ENCODE data around the gene NAV2. TPM values are rescaled to one million over a fixed set of nuclear protein-coding genes. Genes with fewer than 3 reads are reported as not detected.

The NAV2 gene
- total RNA-seq, 1 experiment from 2014 or later: 1.8 TPM

GRCh38 chr11:19867064-19867463 is 154.4 kb downstream of the NAV2 start:
- no peak for DNase-seq (ENCODE audit: low read depth)

- DNase-seq (ENCODE audit: low read depth): peak; percentile 71
Measured at GRCh38 chr11:19868281-19868821, 155.7 kb downstream of the NAV2 start.

GRCh38 chr11:19868871-19869270 is 156.2 kb downstream of the NAV2 start:
- peak; percentile 14 for DNase-seq (ENCODE audit: low read depth)

- no peak for DNase-seq (ENCODE audit: low read depth)
Measured at GRCh38 chr11:19869466-19869865, 156.8 kb downstream of the NAV2 start.

GRCh38 chr11:19869946-19870589 is 157.4 kb downstream of the NAV2 start:
- DNase-seq (ENCODE audit: low read depth): no peak

- no peak for DNase-seq (ENCODE audit: low read depth)
Measured at GRCh38 chr11:19871531-19871930, 158.9 kb downstream of the NAV2 start.

- no peak for DNase-seq (ENCODE audit: low read depth)
Measured at GRCh38 chr11:19872512-19873145, 160.0 kb downstream of the NAV2 start.

- DNase-seq (ENCODE audit: low read depth): no peak
Measured at GRCh38 chr11:19873730-19874129, 161.1 kb downstream of the NAV2 start.

- no peak for DNase-seq (ENCODE audit: low read depth)
Measured at GRCh38 chr11:19874266-19874665, 161.6 kb downstream of the NAV2 start.

- no peak for DNase-seq (ENCODE audit: low read depth)
Measured at GRCh38 chr11:19876750-19877149, 164.1 kb downstream of the NAV2 start.

GRCh38 chr11:19878520-19878919 is 165.9 kb downstream of the NAV2 start:
- no peak for DNase-seq (ENCODE audit: low read depth)

GRCh38 chr11:19879307-19880087 is 166.9 kb downstream of the NAV2 start:
- no peak for DNase-seq (ENCODE audit: low read depth)

GRCh38 chr11:19880088-19880345 is 167.4 kb downstream of the NAV2 start:
- DNase-seq (ENCODE audit: low read depth): no peak

- DNase-seq (ENCODE audit: low read depth): no peak
Measured at GRCh38 chr11:19881177-19881576, 168.5 kb downstream of the NAV2 start.

- no peak for DNase-seq (ENCODE audit: low read depth)
Measured at GRCh38 chr11:19882356-19882755, 169.7 kb downstream of the NAV2 start.

- no peak for DNase-seq (ENCODE audit: low read depth)
Measured at GRCh38 chr11:19886498-19886897, 173.9 kb downstream of the NAV2 start.

GRCh38 chr11:19887842-19888241 is 175.2 kb downstream of the NAV2 start:
- DNase-seq (ENCODE audit: low read depth): no peak

GRCh38 chr11:19889531-19889930 is 176.9 kb downstream of the NAV2 start:
- DNase-seq (ENCODE audit: low read depth): no peak

GRCh38 chr11:19890308-19890707 is 177.7 kb downstream of the NAV2 start:
- peak; percentile 78 for DNase-seq (ENCODE audit: low read depth)

GRCh38 chr11:19891022-19891421 is 178.4 kb downstream of the NAV2 start:
- no peak for DNase-seq (ENCODE audit: low read depth)

- peak; percentile 15 for DNase-seq (ENCODE audit: low read depth)
Measured at GRCh38 chr11:19892387-19892786, 179.8 kb downstream of the NAV2 start.

- no peak for DNase-seq (ENCODE audit: low read depth)
Measured at GRCh38 chr11:19892876-19893275, 180.2 kb downstream of the NAV2 start.

GRCh38 chr11:19894404-19894803 is 181.8 kb downstream of the NAV2 start:
- no peak for DNase-seq (ENCODE audit: low read depth)

Measured in Daoy (cell line).